GM21423 (cell line): ENCODE results near the gene DUS1L.
"Not testable (repeated sequence)": the region's sequence is repeated elsewhere in the genome, so short reads cannot be mapped to it uniquely, and the experiment has no call there.

Experiments used
- ATAC-seq: cut with Tn5 transposase; IDR thresholded peaks from one replicate; pipeline ENCODE4 v1.9.1; 2021; ENCODE audit warnings: mild to moderate bottlenecking, moderate library complexity; ENCODE audit not compliant: unreplicated experiment

Gene DUS1L

DNA sequence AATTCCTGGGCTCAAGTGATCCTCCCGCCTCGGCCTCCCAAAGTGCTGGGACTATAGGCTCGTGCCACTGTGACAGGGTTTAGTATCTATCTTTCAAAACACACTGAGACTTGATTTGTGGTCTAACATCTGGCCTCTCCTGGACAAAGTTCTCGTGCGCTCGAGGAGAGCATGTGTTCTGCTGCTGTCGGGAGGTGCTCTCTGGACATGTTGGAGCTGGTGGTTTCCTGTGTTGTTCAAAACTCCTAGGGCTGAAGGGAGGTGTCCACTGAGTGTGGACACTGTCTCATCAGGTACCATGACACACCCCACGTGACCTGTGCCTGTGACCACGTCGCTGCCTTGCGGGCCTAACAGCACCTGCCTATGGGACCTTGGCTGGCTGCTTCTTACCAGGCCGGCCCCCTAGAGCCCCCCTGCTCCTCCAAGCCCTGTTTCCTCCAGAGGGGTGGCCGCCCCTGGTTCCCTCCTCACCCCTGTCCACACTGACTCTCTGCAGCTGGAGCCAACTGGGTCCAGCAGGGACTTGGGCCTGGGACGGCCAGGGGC lies 19.6 kb downstream of the DUS1L start:
- no peak for ATAC-seq

DNA sequence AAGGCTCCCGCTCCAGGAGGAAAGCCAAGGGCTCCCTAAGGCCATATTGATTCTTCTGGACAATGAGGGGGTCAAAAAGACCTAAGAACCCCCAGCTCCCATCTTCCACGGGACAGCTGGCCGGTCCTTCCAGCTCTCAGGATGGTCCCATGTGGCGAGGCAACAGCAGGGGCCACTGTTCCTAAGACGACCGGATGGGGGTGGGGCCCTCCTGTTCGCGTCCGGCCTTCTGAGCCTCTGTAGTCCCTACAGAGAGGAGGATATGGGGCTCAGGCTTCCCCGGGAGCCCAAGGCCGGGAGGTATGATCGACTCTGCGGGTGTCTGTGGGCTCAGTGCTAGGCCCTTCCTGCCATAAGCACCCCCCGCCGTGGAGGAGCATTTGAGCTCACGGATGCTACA lies 22.1 kb downstream of the DUS1L start:
- no peak for ATAC-seq

DNA sequence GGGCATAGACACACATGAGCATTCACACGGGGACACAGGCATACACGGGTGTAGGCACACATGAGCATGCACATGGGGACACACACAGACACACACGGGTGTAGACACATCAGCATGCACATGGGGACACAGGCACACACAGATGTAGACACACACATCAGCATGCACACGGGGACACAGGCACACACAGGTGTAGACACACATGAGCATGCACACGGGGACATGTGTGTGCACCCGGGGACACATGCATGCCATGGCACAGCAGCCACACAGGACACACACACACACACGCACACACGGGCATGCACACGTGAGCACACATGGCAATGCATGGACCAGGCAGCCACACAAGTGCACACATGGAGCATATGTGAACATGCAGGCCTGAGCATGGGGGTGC lies 23.0 kb downstream of the DUS1L start:
- no peak for ATAC-seq

DNA sequence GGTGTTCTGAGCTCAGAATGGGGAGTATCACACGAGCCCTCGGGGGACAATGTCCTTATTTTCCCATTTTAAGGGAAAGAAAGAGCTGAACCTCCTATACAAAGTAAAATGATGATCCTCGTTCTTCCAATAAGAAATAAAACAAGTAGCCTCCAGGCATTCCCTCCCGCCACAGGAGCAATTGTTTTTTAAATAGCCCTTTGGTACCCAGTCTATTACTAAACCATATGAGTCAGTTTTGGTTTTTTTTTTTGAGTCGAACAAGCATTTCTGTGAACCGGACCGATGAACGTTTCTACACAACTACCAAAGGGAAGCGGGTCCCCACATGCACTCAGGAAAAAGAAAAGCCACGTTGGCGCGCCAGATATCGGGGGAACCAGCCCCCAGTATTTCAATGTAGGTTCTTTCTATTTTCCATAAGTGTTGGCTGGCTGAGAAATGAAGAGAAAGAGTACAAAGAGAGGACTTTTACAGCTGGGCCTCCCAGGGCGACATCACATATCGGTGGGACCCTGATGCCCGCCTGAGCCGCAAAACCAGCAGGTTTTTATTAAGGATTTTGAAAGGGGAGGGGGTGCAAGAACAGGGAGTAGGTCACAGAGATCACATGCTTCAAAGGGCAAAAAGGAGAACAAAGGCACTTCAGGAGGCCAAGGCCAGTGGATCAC lies 24.3 kb downstream of the DUS1L start:
- no peak for ATAC-seq

DNA sequence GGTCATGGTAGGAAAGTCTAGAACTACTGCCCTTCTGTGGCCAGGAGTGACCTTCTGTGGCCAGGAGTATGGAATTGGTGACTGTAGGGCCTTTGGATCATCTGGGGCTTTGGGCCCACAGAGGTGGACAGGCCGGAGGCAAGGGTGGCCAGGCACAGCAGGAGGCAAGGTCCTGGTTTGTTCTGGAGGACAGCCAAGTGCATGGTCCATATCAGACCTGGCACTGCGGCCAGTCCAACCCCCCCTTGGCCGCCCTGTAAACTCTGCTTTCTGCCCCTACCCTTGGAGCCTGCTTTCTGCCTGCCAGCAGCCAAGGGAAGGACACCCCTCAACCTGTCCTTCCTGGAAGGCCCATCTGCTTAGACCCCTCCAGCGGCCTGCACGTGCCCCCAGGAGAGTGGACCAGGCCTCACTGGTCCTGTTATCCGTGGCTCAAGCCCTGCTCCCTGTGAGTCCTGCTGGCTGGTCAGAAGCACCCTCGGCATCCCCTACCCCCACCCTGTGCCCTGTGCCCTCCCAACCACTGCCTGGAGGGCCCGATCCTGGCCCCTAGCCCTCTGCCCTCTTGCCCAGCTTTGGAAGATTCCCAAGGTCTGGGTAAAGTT lies 25.8 kb downstream of the DUS1L start:
- no peak for ATAC-seq

DNA sequence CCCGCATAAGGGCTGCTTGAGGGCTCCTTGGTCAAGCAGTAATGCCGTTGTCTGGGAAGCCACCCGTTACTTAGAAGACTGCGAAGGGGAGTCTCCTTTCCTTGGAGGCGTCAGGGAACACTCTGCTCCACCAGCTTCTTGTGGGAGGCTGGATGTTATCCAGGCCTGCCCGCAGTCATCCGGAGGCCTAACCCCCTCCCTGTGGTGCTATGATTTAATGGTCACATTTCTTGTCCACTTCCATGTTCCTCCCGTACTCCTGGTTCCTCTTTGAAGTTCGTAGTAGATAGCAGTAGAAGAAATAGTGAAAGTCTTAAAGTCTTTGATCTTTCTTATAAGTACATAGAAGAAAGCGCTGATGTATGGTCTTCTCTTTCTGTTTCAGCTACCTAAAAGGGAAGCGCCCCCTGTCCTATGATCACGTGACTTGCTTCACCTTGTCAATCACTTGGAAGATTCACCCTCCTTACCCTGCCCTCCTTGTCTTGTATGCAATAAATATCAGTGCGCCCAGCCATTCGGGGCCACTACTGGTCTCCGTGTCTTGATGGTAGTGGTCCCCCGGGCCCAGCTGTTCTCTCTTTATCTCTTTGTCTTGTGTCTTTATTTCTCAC lies 26.7 kb downstream of the DUS1L start:
- not testable (repeated sequence) for ATAC-seq

DNA sequence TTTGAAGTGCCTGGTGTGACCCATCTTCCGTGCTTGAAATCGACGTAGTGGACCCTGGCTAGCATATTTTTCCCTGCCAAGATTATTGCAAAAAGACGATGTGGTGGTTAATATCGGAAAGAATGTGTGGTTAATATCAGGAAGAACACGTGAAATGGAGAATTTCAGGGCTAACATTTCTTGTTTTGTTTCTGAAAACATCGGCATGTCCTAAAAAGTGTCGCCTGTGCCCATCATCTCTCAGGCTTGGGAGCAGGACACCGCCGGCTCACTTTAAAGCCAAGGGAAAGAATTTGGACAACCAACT lies 27.8 kb downstream of the DUS1L start:
- no peak for ATAC-seq

DNA sequence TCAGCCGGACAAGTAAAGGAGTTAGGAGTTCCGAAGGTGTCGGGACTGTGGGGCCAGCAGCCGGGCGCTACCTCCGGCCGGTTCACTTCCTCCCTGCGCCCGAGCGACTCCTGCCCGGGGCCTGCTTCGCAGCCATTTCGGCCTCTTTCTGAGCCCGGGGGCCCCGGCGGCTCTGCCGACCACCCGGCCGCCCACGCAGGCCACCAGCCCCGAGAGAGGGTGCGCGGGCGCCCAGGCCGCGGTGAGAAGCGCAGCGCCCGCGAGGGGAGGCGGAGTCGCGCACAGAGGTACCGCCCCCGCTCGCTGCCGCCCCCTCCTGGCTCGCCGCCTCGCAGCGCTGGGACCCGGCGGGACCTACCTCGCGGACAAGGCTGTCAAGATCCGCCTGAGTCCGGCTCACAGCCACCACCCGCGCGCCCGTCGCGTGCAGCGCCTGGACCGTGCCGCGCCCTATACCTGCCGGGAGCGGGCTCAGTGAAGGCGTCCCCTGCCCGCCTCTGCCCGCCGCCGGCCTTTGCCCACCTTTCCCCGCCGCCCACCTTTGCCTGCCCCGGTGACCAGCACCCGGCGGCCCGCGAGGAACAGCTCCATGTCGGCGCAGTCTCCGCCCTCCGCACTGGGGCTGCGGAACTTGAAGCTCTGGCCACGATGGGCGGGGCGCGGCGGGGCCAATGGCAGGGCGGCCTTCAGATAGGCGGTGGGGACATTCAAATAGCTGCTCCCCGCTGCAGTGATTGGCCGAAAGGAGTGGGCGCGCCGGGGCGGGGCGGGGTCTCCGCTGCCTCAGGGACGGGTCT lies 28.3 kb downstream of the DUS1L start, which contains the start of gene DCXR:
DCXR (minus strand) TSS at position 606 of the 797 bp plus-strand sequence; CDS start at position 591, 15 bp downstream.
- peak; percentile 84 for ATAC-seq

DNA sequence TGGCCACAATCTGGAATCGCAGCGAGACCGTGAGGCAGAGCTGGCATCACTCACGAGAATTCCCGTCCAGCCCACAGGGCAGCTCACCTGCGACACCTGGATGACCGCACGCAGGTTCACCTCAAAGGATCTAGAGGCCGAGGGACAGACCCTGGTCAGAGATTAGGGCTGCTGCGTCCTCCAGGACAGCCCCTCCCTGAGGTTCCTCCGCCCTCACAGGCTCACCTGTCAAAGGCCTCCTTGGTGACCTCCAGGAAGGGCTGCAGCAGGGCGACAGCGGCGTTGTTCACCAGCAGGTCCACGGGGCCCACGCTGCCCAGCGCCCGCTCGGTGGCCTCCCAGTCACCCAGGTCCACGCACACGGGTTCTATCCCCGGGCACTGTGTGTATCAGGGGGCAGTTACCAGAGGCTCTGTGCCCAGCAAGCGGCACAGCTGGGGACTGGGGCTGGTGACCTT lies 28.9 kb downstream of the DUS1L start:
- no peak for ATAC-seq

DNA sequence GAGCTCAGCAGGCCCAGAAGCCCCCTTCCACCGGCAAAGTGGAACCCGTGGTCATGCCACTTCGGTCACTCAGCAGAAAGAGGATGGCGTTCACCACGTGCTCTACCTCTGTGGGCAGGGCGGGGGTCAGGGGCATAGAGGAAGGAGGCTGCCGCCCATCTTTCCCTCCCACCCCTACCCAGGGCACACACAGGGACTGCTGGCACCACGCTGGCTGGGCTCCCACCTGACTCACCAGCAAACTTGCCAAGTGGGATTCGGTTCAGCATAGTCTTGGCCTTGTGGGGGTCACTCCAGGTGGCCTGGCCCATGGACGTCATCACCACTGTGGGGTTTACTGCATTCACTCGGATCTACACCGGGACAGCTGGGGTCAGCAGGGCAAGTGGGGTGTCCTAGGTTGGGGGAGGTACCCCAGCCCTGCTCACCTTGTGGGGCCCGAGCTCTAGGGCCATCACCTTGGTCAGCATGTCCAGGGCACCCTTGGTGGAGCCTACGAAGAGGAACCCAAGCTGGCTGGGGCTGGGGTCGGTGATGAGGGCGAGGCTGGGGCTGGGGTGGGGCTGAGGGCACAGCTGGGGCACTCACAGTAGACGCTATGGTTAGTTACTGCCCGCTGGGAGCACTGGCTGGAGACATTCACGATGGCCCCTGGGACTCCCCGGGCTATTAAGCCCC lies 29.5 kb downstream of the DUS1L start:
- no peak for ATAC-seq

DNA sequence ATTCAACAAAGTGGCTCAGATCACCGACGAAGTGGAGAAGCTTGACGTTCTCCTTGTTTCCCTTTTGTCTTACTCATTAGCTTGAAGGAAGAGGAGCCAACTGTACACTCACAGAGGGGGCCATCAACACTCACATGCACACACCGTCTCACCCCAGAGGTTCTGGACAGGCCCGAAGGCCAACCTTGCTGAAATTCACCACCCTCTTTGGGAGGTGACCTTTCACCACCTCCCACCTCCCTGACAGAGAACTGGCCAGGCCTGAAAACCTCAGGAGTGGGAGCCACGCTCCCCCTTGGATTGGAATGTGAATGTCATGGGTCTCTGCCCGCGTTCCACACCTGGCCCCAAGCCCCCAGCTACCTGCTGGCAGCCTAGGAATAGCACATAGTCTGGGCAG lies 30.1 kb downstream of the DUS1L start:
- no peak for ATAC-seq

DNA sequence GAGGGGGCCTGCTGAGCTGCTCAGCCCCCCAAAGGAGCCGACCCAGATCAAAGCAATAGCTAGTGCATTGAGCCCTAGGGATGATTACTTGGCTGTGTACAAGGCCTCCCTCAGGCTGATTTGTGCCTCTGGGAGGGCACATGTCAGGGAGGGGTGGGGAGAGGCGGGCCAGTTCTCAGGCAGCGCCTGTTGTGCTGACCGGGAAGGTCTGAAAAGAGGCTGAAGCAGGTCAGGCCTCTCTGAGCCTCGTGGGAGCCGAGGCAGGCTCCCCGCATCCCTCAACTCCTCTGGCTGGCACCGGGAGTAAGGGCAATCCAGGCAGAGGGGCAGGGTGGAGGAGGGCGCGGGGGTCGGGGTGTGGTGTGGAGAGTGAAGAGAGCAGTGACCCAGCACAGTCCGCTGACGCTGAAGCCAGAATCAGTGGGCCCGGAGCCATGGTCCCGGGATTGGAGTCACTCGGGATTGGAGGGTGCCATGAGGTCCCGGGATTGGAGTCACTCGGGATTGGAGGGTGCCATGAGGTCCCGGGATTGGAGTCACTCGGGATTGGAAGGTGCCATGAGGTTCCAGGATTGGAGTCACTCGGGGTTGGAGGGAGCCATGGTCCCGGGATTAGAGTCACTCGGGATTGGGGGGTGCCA lies 31.1 kb downstream of the DUS1L start:
- no peak for ATAC-seq

DNA sequence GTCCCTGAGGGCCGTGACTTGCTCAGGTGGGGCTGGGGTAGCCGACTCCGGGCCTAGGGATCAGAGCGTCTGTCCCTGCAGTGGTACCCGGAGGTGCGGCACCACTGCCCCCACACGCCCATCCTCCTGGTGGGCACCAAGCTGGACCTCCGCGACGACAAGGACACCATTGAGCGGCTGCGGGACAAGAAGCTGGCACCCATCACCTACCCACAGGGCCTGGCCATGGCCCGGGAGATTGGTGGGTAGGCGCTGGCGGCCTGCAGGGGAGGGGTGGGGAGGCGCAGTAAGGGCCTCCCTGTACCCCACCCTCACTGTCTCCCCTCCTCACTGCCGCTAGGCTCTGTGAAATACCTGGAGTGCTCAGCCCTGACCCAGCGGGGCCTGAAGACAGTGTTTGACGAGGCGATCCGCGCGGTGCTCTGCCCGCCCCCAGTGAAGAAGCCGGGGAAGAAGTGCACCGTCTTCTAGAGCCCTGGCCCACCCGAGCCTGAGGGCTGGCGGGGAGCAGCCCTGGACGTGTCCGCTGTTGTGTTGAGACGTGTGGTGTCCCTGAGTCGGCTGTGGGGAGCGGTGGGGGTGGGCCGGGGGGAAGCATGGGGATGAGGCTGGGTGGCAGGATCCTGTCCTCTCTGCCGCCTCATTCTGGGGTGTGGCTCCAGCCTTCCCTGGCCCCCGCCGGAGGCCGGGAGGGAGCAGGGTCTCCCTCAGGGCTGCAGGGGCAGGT lies 32.1 kb downstream of the DUS1L start:
- no peak for ATAC-seq

DNA sequence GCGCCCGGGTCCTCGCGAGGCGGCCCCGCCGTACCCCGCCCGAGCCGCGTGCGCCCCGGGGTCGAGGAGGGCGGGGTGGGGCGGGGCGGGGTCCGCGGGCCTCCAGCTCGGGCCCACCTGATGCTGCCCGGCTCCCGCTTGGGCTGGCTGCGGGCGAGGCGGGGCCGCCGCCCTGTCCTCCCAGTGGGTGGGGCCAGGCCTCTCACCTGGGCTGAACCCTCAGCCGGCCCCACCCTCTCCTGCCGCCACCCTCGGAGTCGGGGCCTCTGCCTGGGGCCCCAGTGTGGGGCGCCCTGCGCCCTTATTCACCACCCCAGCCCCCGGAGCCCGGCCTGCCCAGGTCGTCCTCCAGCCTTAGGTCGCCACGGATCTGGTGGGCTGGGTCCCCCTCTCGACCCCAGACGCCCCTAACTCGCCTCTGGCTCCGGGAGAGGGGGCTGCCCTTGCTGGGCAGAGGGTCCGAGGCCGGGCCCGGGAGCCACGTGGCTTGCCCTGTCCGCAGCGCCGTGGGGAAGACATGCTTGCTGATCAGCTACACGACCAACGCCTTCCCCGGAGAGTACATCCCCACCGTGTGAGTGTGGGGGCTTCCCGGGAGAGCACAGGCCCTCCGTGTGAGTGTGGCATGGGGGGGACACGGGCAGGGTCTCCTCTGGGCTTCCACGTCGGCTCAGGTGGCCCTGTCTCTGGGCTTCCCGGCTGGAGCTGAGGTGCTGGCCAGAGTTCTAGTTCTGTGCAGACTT lies 33.5 kb downstream of the DUS1L start:
- no peak for ATAC-seq

DNA sequence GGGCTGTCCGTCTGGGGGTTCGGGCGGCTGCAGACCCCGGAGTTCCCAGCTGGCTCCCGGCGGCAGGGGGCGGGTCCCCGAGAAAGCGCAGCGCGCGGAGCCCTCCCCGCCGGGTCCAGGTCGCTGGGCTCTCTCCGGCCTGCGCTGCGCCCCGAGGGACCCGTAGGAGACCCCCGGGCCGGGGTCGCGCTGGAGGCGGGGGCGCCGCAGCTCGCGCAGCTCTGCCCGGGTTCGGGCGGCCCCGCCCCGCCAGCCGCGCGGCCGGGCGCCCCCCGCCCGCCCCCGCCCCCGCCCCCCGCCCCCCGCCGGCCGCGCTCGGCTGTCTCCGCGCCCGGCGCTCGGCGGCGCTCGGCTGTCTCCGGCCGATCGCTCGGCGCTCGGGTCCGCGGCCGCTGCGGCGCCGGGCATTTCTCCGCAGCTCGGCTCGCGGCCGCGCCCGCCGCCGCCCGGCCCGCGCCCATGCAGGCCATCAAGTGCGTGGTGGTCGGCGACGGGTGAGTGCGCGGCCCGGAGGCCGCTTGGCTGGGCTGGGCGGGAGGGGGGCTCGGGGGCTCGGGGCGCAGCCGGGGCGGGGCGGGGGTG lies 34.2 kb downstream of the DUS1L start, which contains the start of gene RAC3:
RAC3 (plus strand) TSS at position 376 of the 582 bp plus-strand sequence; CDS start at position 460, 84 bp downstream.
- ATAC-seq: no peak

DNA sequence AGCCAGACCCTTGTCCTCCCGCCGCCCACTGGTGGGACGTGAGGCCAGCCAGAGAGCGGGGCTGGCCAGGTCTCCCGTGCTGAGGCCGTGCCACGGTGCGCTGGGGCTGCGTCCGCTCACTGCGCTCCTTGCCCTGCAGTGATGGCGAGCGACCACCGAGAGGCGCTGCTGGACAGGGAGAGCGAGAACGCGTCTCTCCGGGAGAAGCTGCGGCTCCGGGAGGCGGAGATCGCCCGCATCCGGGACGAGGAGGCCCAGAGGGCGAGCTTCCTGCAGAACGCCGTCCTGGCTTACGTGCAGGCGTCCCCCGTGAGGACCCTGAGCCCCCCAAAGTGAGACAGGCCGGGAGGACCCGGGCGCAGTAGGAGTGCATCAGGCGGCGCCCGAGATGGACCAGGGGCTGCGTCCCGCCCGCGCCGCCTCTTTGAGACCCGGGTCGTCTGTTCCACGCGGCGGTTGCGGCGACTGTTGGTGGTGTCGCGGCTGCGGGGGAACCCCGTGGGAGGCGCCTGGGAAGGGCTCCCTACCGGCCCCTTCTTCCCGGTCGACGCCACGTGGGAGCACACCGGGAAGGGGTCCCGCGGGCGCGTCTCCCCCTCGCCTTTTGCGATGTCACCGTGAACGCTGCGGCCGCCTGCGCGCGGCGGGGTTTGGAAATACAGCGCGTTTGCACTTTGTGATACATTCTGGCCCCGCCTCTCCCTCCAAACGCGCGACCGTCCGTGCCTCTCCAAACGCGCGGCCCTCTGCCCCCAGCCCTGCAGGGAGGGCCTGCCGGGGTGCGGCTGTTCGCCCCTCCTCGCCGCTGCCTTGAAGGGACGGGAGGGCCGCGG lies 34.9 kb downstream of the DUS1L start:
- peak; percentile 39 for ATAC-seq

DNA sequence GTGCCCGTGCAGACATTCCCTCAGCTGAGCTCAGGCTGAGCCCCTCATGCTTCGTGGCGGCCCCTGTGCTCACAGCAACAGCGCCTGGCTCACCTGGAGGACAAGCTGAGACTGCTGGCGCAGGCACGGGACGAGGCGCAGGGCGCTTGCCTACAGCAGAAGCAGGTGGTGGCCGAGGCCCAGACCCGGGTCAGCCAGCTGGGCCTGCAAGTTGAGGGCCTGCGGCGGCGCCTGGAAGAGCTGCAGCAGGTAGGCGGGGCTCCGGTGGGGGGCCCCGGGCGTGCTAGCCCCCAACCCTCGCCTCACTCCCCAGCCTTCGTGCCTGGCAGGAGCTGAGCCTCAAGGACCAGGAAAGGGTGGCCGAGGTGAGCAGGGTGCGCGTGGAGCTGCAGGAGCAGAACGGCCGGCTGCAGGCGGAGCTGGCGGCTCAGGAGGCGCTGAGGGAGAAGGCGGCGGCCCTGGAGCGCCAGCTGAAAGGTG lies 35.6 kb downstream of the DUS1L start:
- peak; percentile 8 for ATAC-seq
